ENCODE data around the gene NMBR. TPM values are rescaled to one million over a fixed set of nuclear protein-coding genes. Genes with fewer than 3 reads are reported as not detected.
"Not testable (repeated sequence)": the region's sequence is repeated elsewhere in the genome, so short reads cannot be mapped to it uniquely, and the experiment has no call there.

The NMBR gene
- total RNA-seq, 4 donors from 2014 or later = 0.41 TPM; not detected in 3

- Histone ChIP-seq H3K27ac (no peak overlapping the region), H3K4me3 (no peak overlapping the region), H3K36me3 (no peaks in the 10 kb centered on the region), H3K27me3 (no peaks in the 10 kb centered on the region), H3K9me3 (no peaks in the 10 kb centered on the region), H3K4me1 (no peaks in the 10 kb centered on the region)
- no peak for DNase-seq
- intact Hi-C loops (cut with DNase I; ENCODE audit: low total_unique reads) = no loop called here
- TF ChIP-seq CTCF (IDR thresholded peaks at IDR 0.05) (no peak), POLR2A (IDR thresholded peaks at IDR 0.05) (no peak)
Observed at GRCh38 chr6:142068416-142068815, 78.5 kb downstream of the NMBR start.

- intact Hi-C loops (cut with DNase I; ENCODE audit: low total_unique reads); H3K27ac ChIP-seq; DNase-seq; H3K4me1 ChIP-seq; H3K27me3 ChIP-seq; H3K4me3 ChIP-seq; H3K9me3 ChIP-seq; H3K36me3 ChIP-seq: not testable (repeated sequence)
Observed at GRCh38 chr6:142062861-142063260, 84.1 kb downstream of the NMBR start.

- Histone ChIP-seq H3K27ac (no peak overlapping the region), H3K4me1 (no peaks in the 10 kb centered on the region), H3K36me3 (no peaks in the 10 kb centered on the region), H3K4me3 (no peak overlapping the region), H3K9me3 (no peaks in the 10 kb centered on the region), H3K27me3 (no peaks in the 10 kb centered on the region)
- TF ChIP-seq CTCF (IDR thresholded peaks at IDR 0.05) (no peak), POLR2A (IDR thresholded peaks at IDR 0.05) (no peak)
- intact Hi-C loops (cut with DNase I; ENCODE audit: low total_unique reads) = no loop called here
- no peak for DNase-seq
Observed at GRCh38 chr6:142058551-142059290, 88.2 kb downstream of the NMBR start.

- no peak for DNase-seq
- no peaks in the 10 kb centered on the region for H3K27me3 ChIP-seq
- no peaks in the 10 kb centered on the region for H3K36me3 ChIP-seq
- H3K4me1 ChIP-seq = no peaks in the 10 kb centered on the region
- peaks cover 0 to 4% of the 10 kb centered on the region in 2 donors for H3K9me3 ChIP-seq
- intact Hi-C loops (cut with DNase I; ENCODE audit: low total_unique reads) = no loop called here
- H3K27ac ChIP-seq = no peak overlapping the region
- H3K4me3 ChIP-seq = no peak overlapping the region
- no peak for TF ChIP-seq CTCF (IDR thresholded peaks at IDR 0.05)
- TF ChIP-seq POLR2A (IDR thresholded peaks at IDR 0.05) = no peak
Observed at GRCh38 chr6:142055219-142055618, 91.7 kb downstream of the NMBR start.

GRCh38 chr6:142051404-142051803 is 95.5 kb downstream of the NMBR start:
- Histone ChIP-seq H3K4me1 (no peaks in the 10 kb centered on the region), H3K27me3 (no peaks in the 10 kb centered on the region), H3K9me3 (peaks cover 0 to 6% of the 10 kb centered on the region in 2 donors), H3K36me3 (no peaks in the 10 kb centered on the region), H3K4me3 (no peak overlapping the region), H3K27ac (no peak overlapping the region)
- no peak for TF ChIP-seq CTCF (IDR thresholded peaks at IDR 0.05)
- no peak for TF ChIP-seq POLR2A (IDR thresholded peaks at IDR 0.05)
- DNase-seq = no peak
- intact Hi-C loops (cut with DNase I; ENCODE audit: low total_unique reads) = no loop called here

All from uterus (tissue), 4 donors.